Measurements from ENCODE around the gene CTXND1. TPM values are rescaled to one million over a fixed set of nuclear protein-coding genes. Genes with fewer than 3 reads are reported as not detected.

The CTXND1 gene
- total and polyA plus RNA-seq, 4 donors: 0.05 to 0.21 TPM; not detected in 2

DNA sequence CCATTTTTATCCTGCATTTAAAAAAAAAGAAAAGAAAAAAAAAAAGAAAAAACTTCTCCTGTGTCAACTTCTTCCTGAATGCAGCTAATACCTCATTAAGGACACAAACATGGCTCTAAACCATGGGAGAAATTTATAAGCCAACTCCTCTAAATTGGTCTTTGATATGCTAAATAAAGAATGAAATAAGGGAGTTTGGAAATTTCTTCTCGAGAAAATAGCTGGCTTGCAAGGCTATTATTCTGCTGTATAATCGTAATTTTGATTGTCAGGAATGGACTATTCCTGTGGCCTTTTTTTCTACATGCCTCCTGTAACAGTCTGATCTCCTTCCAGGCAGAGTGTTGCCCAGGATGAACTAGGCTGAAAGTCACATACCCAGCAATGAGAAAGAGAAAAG lies 20.6 kb downstream of the CTXND1 start:
- Histone ChIP-seq H3K4me3 (ENCODE audit: low read length in 2 of 2) (no peak overlapping the region), H3K27me3 (ENCODE audit: control insufficient read depth in 1 of 2, insufficient read depth in 2 of 2, low read length in 1 of 2) (no peaks in the 10 kb centered on the region), H3K27ac (ENCODE audit: low read depth in 1 of 2, low read length in 2 of 2) (no peak overlapping the region), H3K36me3 (ENCODE audit: control insufficient read depth in 1 of 2, insufficient read depth in 2 of 2, low read length in 1 of 2) (no peaks in the 10 kb centered on the region), H3K9me3 (ENCODE audit: control insufficient read depth, low read length) (peaks cover 2% of the 10 kb centered on the region), H3K4me1 (ENCODE audit: control insufficient read depth in 1 of 2, insufficient read depth in 2 of 2, low read length in 2 of 2) (no peaks in the 10 kb centered on the region)
- intact Hi-C loops (cut with DNase I): no loop called here
- ATAC-seq (ENCODE audit: low FRiP score): no peak
- WGBS, 2 donors: 39 to 49% methylated on average over 2 of the region's 2 CpGs
- DNase-seq: no peak

DNA sequence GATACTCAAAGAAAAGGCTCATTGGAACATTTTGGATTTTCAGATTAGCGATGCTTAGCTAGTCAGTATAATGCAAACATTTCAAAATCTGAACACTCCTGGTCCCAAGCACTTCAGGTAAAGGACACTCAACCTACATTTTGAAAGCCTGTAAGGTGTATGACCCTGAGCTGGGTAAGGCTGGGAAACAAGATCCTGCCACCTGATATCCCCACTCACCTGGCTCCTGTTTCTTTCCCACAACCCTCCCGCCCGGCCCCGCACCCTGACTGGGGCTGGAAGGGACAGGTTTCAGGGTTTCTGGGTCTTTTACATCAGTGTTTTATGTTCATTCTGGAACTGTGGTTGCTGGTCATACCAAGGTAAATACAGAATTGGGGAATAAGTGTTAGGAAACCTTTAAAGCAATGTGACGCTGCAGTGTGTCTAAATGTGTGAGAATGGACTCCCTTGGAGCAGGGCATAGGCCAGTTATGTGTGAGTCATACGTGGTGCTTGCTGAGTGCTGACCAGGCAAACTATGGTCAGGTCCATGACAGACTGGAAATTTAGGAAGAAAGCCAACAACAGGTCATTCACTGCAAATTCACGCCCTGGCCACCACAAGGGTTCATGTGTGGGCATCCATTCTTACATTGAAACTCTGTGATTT lies 22.9 kb downstream of the CTXND1 start:
- intact Hi-C loops (cut with DNase I): no loop called here
- no peaks in the 10 kb centered on the region for H3K4me1 ChIP-seq (ENCODE audit: control insufficient read depth in 1 of 2, insufficient read depth in 2 of 2, low read length in 2 of 2)
- ATAC-seq (ENCODE audit: low FRiP score): no peak
- H3K9me3 ChIP-seq (ENCODE audit: control insufficient read depth, low read length): peaks cover 5% of the 10 kb centered on the region
- H3K27me3 ChIP-seq (ENCODE audit: control insufficient read depth in 1 of 2, insufficient read depth in 2 of 2, low read length in 1 of 2): no peaks in the 10 kb centered on the region
- H3K27ac ChIP-seq (ENCODE audit: low read depth in 1 of 2, low read length in 2 of 2): no peak overlapping the region
- 79 to 81% methylated on average over 7 of the region's 7 CpGs for WGBS, 2 donors
- no peak for DNase-seq
- no peak overlapping the region for H3K4me3 ChIP-seq (ENCODE audit: low read length in 2 of 2)
- no peaks in the 10 kb centered on the region for H3K36me3 ChIP-seq (ENCODE audit: control insufficient read depth in 1 of 2, insufficient read depth in 2 of 2, low read length in 1 of 2)

DNA sequence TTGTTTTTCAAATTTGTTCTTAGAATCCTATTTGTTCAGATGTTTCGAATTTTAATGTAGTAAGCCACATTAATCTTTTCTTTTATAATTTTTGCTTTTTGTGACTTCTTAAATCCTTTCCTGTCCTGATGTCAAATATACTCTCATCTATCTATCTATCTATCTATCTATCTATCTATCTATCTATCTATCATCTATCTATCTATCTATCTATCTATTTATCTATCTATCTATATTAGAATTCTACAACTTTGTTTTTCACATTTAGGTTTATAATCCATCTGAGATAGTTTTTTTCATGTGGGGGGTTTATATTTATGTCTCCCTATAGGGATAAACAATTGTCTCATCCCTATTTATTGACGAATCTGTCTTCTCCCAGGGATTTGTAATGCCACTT lies 32.1 kb downstream of the CTXND1 start:
- 90 to 95% methylated on average over 2 of the region's 2 CpGs for WGBS, 2 donors
- intact Hi-C loops (cut with DNase I): no loop called here
- Histone ChIP-seq H3K4me3 (ENCODE audit: low read length in 2 of 2) (no peak overlapping the region), H3K9me3 (ENCODE audit: control insufficient read depth, low read length) (peaks cover 5% of the 10 kb centered on the region), H3K4me1 (ENCODE audit: control insufficient read depth in 1 of 2, insufficient read depth in 2 of 2, low read length in 2 of 2) (no peaks in the 10 kb centered on the region), H3K36me3 (ENCODE audit: control insufficient read depth in 1 of 2, insufficient read depth in 2 of 2, low read length in 1 of 2) (no peaks in the 10 kb centered on the region), H3K27me3 (ENCODE audit: control insufficient read depth in 1 of 2, insufficient read depth in 2 of 2, low read length in 1 of 2) (no peaks in the 10 kb centered on the region), H3K27ac (ENCODE audit: low read depth in 1 of 2, low read length in 2 of 2) (no peak overlapping the region)
- ATAC-seq (ENCODE audit: low FRiP score): no peak
- DNase-seq: no peak

DNA sequence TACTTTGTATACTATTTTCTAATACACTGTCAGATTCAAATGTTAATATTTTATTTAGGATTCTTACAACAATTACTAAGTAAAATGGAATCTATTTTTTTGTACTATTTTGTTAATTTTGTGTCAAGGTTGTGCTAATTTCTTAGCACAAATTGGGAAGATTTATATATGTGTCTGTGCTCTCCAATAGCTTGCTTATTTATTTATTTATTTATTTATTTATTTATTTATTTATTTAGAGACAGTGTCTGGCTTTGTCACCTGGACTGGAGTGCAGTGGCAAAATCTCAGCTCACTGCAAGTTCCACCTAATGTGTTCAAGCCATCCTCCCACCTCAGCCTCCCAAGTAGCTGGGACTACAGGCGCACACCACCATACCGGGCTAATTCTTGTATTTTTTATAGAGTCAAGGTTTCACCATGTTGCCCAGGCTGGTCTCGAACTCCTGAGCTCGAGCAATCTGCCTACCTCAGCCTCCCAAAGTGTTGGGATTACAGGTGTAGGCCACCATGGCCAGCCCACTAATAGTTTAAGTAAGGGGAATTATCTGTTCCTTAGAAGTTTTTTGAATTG lies 34.6 kb downstream of the CTXND1 start:
- 87 to 92% methylated on average over 4 of the region's 4 CpGs for WGBS, 2 donors
- intact Hi-C loops (cut with DNase I): no loop called here
- ATAC-seq (ENCODE audit: low FRiP score): no peak
- no peak for DNase-seq
- no peaks in the 10 kb centered on the region for H3K4me1 ChIP-seq (ENCODE audit: control insufficient read depth in 1 of 2, insufficient read depth in 2 of 2, low read length in 2 of 2)
- H3K9me3 ChIP-seq (ENCODE audit: control insufficient read depth, low read length): no peaks in the 10 kb centered on the region
- H3K4me3 ChIP-seq (ENCODE audit: low read length in 2 of 2): no peak overlapping the region
- no peak overlapping the region for H3K27ac ChIP-seq (ENCODE audit: low read depth in 1 of 2, low read length in 2 of 2)
- H3K36me3 ChIP-seq (ENCODE audit: control insufficient read depth in 1 of 2, insufficient read depth in 2 of 2, low read length in 1 of 2): no peaks in the 10 kb centered on the region
- no peaks in the 10 kb centered on the region for H3K27me3 ChIP-seq (ENCODE audit: control insufficient read depth in 1 of 2, insufficient read depth in 2 of 2, low read length in 1 of 2)

DNA sequence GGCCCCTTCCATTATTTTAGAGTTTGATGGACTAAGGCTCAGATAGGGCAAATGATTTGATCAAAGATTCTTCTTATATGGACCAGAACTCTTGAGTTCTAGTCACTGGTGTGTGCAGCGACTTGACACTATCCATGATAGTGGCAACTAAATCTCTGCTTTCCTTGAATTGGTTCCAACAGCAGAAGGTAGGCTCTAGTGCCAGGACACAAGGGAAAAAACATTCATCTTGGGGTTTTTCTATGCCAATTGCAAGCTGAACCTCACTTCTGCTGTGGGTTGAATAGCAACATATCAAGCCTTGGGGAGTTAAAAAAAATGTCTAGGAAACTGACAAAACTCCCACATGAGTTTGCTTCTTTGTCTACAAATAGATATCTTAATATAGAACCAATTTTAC lies 35.1 kb downstream of the CTXND1 start:
- Histone ChIP-seq H3K36me3 (ENCODE audit: control insufficient read depth in 1 of 2, insufficient read depth in 2 of 2, low read length in 1 of 2) (no peaks in the 10 kb centered on the region), H3K4me3 (ENCODE audit: low read length in 2 of 2) (no peak overlapping the region), H3K27ac (ENCODE audit: low read depth in 1 of 2, low read length in 2 of 2) (no peak overlapping the region), H3K9me3 (ENCODE audit: control insufficient read depth, low read length) (no peaks in the 10 kb centered on the region), H3K27me3 (ENCODE audit: control insufficient read depth in 1 of 2, insufficient read depth in 2 of 2, low read length in 1 of 2) (no peaks in the 10 kb centered on the region), H3K4me1 (ENCODE audit: control insufficient read depth in 1 of 2, insufficient read depth in 2 of 2, low read length in 2 of 2) (no peaks in the 10 kb centered on the region)
- DNase-seq: no peak
- 80 to 81% methylated on average over 1 of the region's 1 CpG for WGBS, 2 donors
- ATAC-seq (ENCODE audit: low FRiP score): no peak
- intact Hi-C loops (cut with DNase I): no loop called here

- Histone ChIP-seq H3K9me3 (ENCODE audit: control insufficient read depth, low read length) (no peaks in the 10 kb centered on the region), H3K4me1 (ENCODE audit: control insufficient read depth in 1 of 2, insufficient read depth in 2 of 2, low read length in 2 of 2) (no peaks in the 10 kb centered on the region), H3K36me3 (ENCODE audit: control insufficient read depth in 1 of 2, insufficient read depth in 2 of 2, low read length in 1 of 2) (no peaks in the 10 kb centered on the region), H3K4me3 (ENCODE audit: low read length in 2 of 2) (no peak overlapping the region), H3K27ac (ENCODE audit: low read depth in 1 of 2, low read length in 2 of 2) (no peak overlapping the region), H3K27me3 (ENCODE audit: control insufficient read depth in 1 of 2, insufficient read depth in 2 of 2, low read length in 1 of 2) (no peaks in the 10 kb centered on the region)
- WGBS, 2 donors: 89 to 91% methylated on average over 5 of the region's 5 CpGs
- intact Hi-C loops (cut with DNase I): no loop called here
- ATAC-seq (ENCODE audit: low FRiP score) (no peak), DNase-seq (no peak)
Observed at GRCh38 chr15:80216141-80216540, 35.9 kb downstream of the CTXND1 start.

DNA sequence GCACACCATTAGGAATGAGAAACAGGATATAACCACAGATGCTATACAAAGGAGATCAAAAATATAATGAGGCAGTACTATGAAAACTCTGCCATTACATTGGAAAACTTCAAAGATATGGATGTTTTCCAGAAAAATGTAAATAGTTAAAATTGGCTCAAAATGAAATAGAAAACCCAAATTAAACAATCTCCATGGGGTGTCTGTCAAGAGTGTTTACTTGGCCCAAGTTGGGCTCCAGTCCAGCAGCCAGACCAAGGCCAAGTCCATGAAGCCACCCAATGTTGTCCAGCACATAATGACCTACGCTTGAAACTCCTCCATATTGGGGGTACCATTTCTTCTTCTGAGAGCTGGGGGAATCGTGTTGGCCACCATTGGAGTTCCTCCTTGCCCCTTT lies 37.1 kb downstream of the CTXND1 start:
- ATAC-seq (ENCODE audit: low FRiP score) (no peak), DNase-seq (no peak)
- H3K9me3 ChIP-seq (ENCODE audit: control insufficient read depth, low read length): no peaks in the 10 kb centered on the region
- no peaks in the 10 kb centered on the region for H3K27me3 ChIP-seq (ENCODE audit: control insufficient read depth in 1 of 2, insufficient read depth in 2 of 2, low read length in 1 of 2)
- no peaks in the 10 kb centered on the region for H3K36me3 ChIP-seq (ENCODE audit: control insufficient read depth in 1 of 2, insufficient read depth in 2 of 2, low read length in 1 of 2)
- 85 to 96% methylated on average over 2 of the region's 2 CpGs for WGBS, 2 donors
- no peak overlapping the region for H3K27ac ChIP-seq (ENCODE audit: low read depth in 1 of 2, low read length in 2 of 2)
- H3K4me1 ChIP-seq (ENCODE audit: control insufficient read depth in 1 of 2, insufficient read depth in 2 of 2, low read length in 2 of 2): no peaks in the 10 kb centered on the region
- H3K4me3 ChIP-seq (ENCODE audit: low read length in 2 of 2): no peak overlapping the region
- intact Hi-C loops (cut with DNase I): no loop called here

- no peaks in the 10 kb centered on the region for H3K9me3 ChIP-seq (ENCODE audit: control insufficient read depth, low read length)
- H3K27ac ChIP-seq (ENCODE audit: low read depth in 1 of 2, low read length in 2 of 2): no peak overlapping the region
- DNase-seq (no peak), ATAC-seq (ENCODE audit: low FRiP score) (no peak)
- no peaks in the 10 kb centered on the region for H3K36me3 ChIP-seq (ENCODE audit: control insufficient read depth in 1 of 2, insufficient read depth in 2 of 2, low read length in 1 of 2)
- no peak overlapping the region for H3K4me3 ChIP-seq (ENCODE audit: low read length in 2 of 2)
- H3K27me3 ChIP-seq (ENCODE audit: control insufficient read depth in 1 of 2, insufficient read depth in 2 of 2, low read length in 1 of 2): no peaks in the 10 kb centered on the region
- 42 to 53% methylated on average over 1 of the region's 1 CpG for WGBS, 2 donors
- intact Hi-C loops (cut with DNase I): no loop called here
- no peaks in the 10 kb centered on the region for H3K4me1 ChIP-seq (ENCODE audit: control insufficient read depth in 1 of 2, insufficient read depth in 2 of 2, low read length in 2 of 2)
Observed at GRCh38 chr15:80211976-80212375, 40.0 kb downstream of the CTXND1 start.

Measured in aorta (tissue), 5 donors.